HEK293 (cell line): ENCODE results near the gene CEP85L.

ENCODE experiments used
- CTCF ChIA-PET: fragments of 350-600 bp; formaldehyde crosslinking; extraction: SDS; loops from one replicate; lab custom pipeline; 2021; ENCODE audit warnings: antibody characterized with exemption; lab: Yijun Ruan, JAX
- POLR2A ChIA-PET: fragments of 300-600 bp; formaldehyde crosslinking; extraction: SDS; loops from one replicate; lab custom pipeline; 2020; ENCODE audit warnings: antibody characterized with exemption, inconsistent platforms; lab: Yijun Ruan, JAX
- H3K27ac ChIP-seq: fragments of 200-500 bp; sonication (Bioruptor generic); 2 replicates; pipeline ENCODE4 v1.5.1; 2014; ENCODE audit warnings: low read depth, low read length, control low read depth, inconsistent platforms; ENCODE audit errors: extremely low read depth
- H3K36me3 ChIP-seq, 2 experiments: fragments of 200-500 bp in 1 of 2; sonication (Bioruptor generic) in 1 of 2; 1 replicate in 1 of 2; 2 replicates in 1 of 2; pipeline ENCODE4 v1.5.1; 2014 to 2017; ENCODE audit warnings: inconsistent platforms in 2 of 2, low read length in 2 of 2; ENCODE audit not compliant: control insufficient read depth in 2 of 2, insufficient read depth in 1 of 2
- H3K4me1 ChIP-seq: fragments of 200-500 bp; sonication (Bioruptor generic); 2 replicates; pipeline ENCODE4 v1.5.1; 2014; ENCODE audit warnings: mild to moderate bottlenecking, low read length, inconsistent platforms; ENCODE audit not compliant: control insufficient read depth, insufficient read depth
- H3K4me3 ChIP-seq: 2 replicates; pipeline ENCODE4 v1.5.1; 2011; ENCODE audit warnings: low read depth, mild to moderate bottlenecking, control low read depth, low read length, moderate library complexity
- H3K9me3 ChIP-seq: fragments of 200-500 bp; sonication (Bioruptor generic); 2 replicates; pipeline ENCODE4 v1.5.1; 2014; ENCODE audit warnings: low read depth, low read length, inconsistent platforms; ENCODE audit not compliant: control insufficient read depth, insufficient read depth
- PRDM1 ChIP-seq: fragments of 450-650 bp; formaldehyde crosslinking; IDR thresholded peaks from 2 replicates; pipeline ENCODE4; 2016; ENCODE audit warnings: missing biosample characterization, missing genetic modification characterization
- SETDB1 ChIP-seq: IDR thresholded peaks from one replicate; pipeline ENCODE4 v1.6.1; 2017; ENCODE audit warnings: mild to moderate bottlenecking, low read length, moderate library complexity, mixed read lengths; ENCODE audit not compliant: insufficient read length
- TCF7L2 ChIP-seq: IDR thresholded peaks from 2 replicates; pipeline ENCODE4 v1.6.1; 2011; ENCODE audit warnings: low read depth, mild to moderate bottlenecking, inconsistent platforms, low read length, moderate library complexity, borderline replicate concordance
- ZBTB17 ChIP-seq: fragments of 450-650 bp; formaldehyde crosslinking; IDR thresholded peaks from 2 replicates; pipeline ENCODE4 v1.5.1; 2016; ENCODE audit warnings: missing biosample characterization, missing genetic modification characterization
- ZBTB21 ChIP-seq: fragments of 450-650 bp; formaldehyde crosslinking; IDR thresholded peaks from 2 replicates; pipeline ENCODE4 v1.5.1; 2017; ENCODE audit warnings: missing biosample characterization, missing genetic modification characterization
- ZFP69B ChIP-seq: fragments of 450-650 bp; formaldehyde crosslinking; IDR thresholded peaks from 2 replicates; pipeline ENCODE4 v1.5.1; 2016; ENCODE audit warnings: missing biosample characterization, missing genetic modification characterization
- ZNF132 ChIP-seq: fragments of 450-650 bp; formaldehyde crosslinking; IDR thresholded peaks from 2 replicates; pipeline ENCODE4 v1.5.1; 2017; ENCODE audit warnings: missing biosample characterization, missing genetic modification characterization, borderline replicate concordance
- ZNF2 ChIP-seq: fragments of 450-650 bp; formaldehyde crosslinking; IDR thresholded peaks from 2 replicates; pipeline ENCODE4 v1.5.1; 2016; ENCODE audit warnings: missing biosample characterization, missing genetic modification characterization
- ZNF239 ChIP-seq: fragments of 450-650 bp; formaldehyde crosslinking; IDR thresholded peaks from 2 replicates; pipeline ENCODE4 v1.5.1; 2016; ENCODE audit warnings: missing biosample characterization, missing genetic modification characterization
- ZNF335 ChIP-seq: fragments of 450-650 bp; formaldehyde crosslinking; conservative IDR thresholded peaks from 2 replicates; pipeline ENCODE4 v1.5.1; 2016; ENCODE audit warnings: missing biosample characterization, missing genetic modification characterization
- ZNF350 ChIP-seq: fragments of 450-650 bp; formaldehyde crosslinking; IDR thresholded peaks from 2 replicates; pipeline ENCODE4 v1.5.0; 2017; ENCODE audit warnings: missing biosample characterization, mild to moderate bottlenecking, missing genetic modification characterization
- ZNF514 ChIP-seq: fragments of 450-650 bp; formaldehyde crosslinking; IDR thresholded peaks from 2 replicates; pipeline ENCODE4 v1.5.1; 2016; ENCODE audit warnings: missing biosample characterization, missing genetic modification characterization
- ZNF558 ChIP-seq: fragments of 450-650 bp; formaldehyde crosslinking; IDR thresholded peaks from 2 replicates; pipeline ENCODE4 v1.5.1; 2016; ENCODE audit warnings: missing biosample characterization, missing genetic modification characterization
- ZNF610 ChIP-seq: fragments of 450-650 bp; formaldehyde crosslinking; IDR thresholded peaks from 2 replicates; pipeline ENCODE4 v1.5.1; 2016; ENCODE audit warnings: missing biosample characterization, missing genetic modification characterization, borderline replicate concordance
- ZNF660 ChIP-seq: fragments of 450-650 bp; IDR thresholded peaks from 2 replicates; pipeline ENCODE4 v1.5.1; 2018; ENCODE audit warnings: missing biosample characterization, mild to moderate bottlenecking, missing genetic modification characterization
- ZNF670 ChIP-seq: fragments of 450-650 bp; formaldehyde crosslinking; IDR thresholded peaks from 2 replicates; pipeline ENCODE4 v1.5.1; 2016; ENCODE audit warnings: missing biosample characterization, missing genetic modification characterization, low read depth
- ZNF677 ChIP-seq: fragments of 450-650 bp; IDR thresholded peaks from 2 replicates; pipeline ENCODE4 v1.5.0; 2018; ENCODE audit warnings: missing biosample characterization, mild to moderate bottlenecking, missing genetic modification characterization, moderate library complexity
- ZNF792 ChIP-seq: fragments of 450-650 bp; formaldehyde crosslinking; IDR thresholded peaks from 2 replicates; pipeline ENCODE4 v1.5.1; 2016; ENCODE audit warnings: missing biosample characterization, missing genetic modification characterization
- TF ChIP-seq, protein P1 (sequence below): fragments of 450-650 bp; formaldehyde crosslinking; IDR thresholded peaks from 2 replicates; pipeline ENCODE4 v1.5.1; 2016; ENCODE audit warnings: missing biosample characterization, missing genetic modification characterization
- TF ChIP-seq, protein P2 (sequence below): sonication (generic); formaldehyde crosslinking; IDR thresholded peaks from 2 replicates; pipeline ENCODE4 v1.8.1; 2022; ENCODE audit warnings: mild to moderate bottlenecking, moderate library complexity, missing genetic modification reagents
- TF ChIP-seq, protein P3 (sequence below): fragments of 450-650 bp; formaldehyde crosslinking; IDR thresholded peaks from 2 replicates; pipeline ENCODE4 v1.5.1; 2016; ENCODE audit warnings: missing biosample characterization, missing genetic modification characterization, low read depth
- TF ChIP-seq, protein P4 (sequence below): fragments of 450-650 bp; formaldehyde crosslinking; conservative IDR thresholded peaks from 2 replicates; pipeline ENCODE4 v1.5.1; 2016; ENCODE audit warnings: low read depth, missing biosample characterization, missing genetic modification characterization
- TF ChIP-seq, protein P5 (sequence below): fragments of 450-650 bp; formaldehyde crosslinking; IDR thresholded peaks from 2 replicates; pipeline ENCODE4 v1.5.1; 2016; ENCODE audit warnings: missing biosample characterization, missing genetic modification characterization, borderline replicate concordance
- TF ChIP-seq, protein P6 (sequence below): fragments of 450-650 bp; formaldehyde crosslinking; IDR thresholded peaks from 2 replicates; pipeline ENCODE4 v1.5.1; 2016; ENCODE audit warnings: missing biosample characterization, missing genetic modification characterization

CEP85L gene

DNA sequence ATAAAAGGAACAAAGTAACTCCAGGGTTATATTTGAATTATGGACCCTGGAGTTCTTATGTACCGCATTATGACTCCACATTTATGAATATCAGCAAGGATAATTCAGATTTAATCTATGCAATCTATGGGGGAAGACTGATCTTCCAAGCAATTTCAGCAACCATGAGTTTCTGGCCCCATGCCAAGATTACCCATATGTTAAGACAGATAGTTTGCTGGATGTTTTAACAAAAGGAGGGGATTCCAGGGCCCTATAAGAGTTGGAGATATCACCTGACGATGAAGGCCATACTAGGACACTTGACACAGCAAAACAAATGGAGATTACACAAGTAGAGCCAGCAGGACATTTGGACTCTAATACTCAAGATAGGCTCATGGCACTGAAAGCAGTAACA, 149.2 kb downstream of the CEP85L start (continued):
- TF ChIP-seq, protein P1, sequence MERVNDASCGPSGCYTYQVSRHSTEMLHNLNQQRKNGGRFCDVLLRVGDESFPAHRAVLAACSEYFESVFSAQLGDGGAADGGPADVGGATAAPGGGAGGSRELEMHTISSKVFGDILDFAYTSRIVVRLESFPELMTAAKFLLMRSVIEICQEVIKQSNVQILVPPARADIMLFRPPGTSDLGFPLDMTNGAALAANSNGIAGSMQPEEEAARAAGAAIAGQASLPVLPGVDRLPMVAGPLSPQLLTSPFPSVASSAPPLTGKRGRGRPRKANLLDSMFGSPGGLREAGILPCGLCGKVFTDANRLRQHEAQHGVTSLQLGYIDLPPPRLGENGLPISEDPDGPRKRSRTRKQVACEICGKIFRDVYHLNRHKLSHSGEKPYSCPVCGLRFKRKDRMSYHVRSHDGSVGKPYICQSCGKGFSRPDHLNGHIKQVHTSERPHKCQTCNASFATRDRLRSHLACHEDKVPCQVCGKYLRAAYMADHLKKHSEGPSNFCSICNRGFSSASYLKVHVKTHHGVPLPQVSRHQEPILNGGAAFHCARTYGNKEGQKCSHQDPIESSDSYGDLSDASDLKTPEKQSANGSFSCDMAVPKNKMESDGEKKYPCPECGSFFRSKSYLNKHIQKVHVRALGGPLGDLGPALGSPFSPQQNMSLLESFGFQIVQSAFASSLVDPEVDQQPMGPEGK (tag by site-specific recombination): no peak
- TF ChIP-seq ZNF350 (tag by site-specific recombination): peak; percentile 58; the same call in 1 of the 2 replicates
- 0 out of 2 replicates have a peak, but pooled peaks have one; percentile 12 for TF ChIP-seq ZNF660
- TF ChIP-seq ZNF2: no peak
- TF ChIP-seq, protein P2, sequence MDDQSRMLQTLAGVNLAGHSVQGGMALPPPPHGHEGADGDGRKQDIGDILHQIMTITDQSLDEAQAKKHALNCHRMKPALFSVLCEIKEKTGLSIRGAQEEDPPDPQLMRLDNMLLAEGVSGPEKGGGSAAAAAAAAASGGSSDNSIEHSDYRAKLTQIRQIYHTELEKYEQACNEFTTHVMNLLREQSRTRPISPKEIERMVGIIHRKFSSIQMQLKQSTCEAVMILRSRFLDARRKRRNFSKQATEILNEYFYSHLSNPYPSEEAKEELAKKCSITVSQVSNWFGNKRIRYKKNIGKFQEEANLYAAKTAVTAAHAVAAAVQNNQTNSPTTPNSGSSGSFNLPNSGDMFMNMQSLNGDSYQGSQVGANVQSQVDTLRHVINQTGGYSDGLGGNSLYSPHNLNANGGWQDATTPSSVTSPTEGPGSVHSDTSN: no peak

DNA sequence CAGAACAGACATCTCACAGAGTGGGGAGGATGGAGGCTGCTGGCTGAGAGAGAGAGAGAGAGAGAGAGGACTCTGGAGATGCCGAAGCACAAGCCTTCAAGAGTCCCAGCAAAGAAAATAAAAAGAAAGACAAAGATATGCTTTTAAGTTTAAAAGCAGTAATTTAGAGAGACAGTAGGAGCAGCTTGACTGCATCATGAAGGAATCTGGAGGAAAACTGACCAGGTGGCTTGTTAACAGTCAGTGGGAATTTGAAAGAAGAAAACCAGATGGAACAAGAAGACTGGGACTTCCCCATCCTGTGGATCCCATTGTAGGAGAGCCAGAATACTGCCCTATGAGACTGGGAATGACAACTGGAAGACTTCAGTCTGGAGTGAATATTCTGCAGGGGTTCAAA, 149.6 kb downstream of the CEP85L start:
- TF ChIP-seq ZBTB17: no peak
- no peak for TF ChIP-seq ZFP69B (tag by site-specific recombination)
- no peak for TF ChIP-seq ZNF132 (tag by site-specific recombination)
- no peak for TF ChIP-seq ZNF239
- no peak for TF ChIP-seq TCF7L2
- no peak for TF ChIP-seq PRDM1 (tag by site-specific recombination)
- no peak for TF ChIP-seq ZNF670 (tag by site-specific recombination)
- TF ChIP-seq, protein P3, sequence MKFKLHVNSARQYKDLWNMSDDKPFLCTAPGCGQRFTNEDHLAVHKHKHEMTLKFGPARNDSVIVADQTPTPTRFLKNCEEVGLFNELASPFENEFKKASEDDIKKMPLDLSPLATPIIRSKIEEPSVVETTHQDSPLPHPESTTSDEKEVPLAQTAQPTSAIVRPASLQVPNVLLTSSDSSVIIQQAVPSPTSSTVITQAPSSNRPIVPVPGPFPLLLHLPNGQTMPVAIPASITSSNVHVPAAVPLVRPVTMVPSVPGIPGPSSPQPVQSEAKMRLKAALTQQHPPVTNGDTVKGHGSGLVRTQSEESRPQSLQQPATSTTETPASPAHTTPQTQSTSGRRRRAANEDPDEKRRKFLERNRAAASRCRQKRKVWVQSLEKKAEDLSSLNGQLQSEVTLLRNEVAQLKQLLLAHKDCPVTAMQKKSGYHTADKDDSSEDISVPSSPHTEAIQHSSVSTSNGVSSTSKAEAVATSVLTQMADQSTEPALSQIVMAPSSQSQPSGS (tag by site-specific recombination): no peak
- no peak for TF ChIP-seq ZNF610
- no peak for TF ChIP-seq ZNF335 (tag by site-specific recombination)
- no peak for TF ChIP-seq ZBTB21 (tag by site-specific recombination)
- no peak for TF ChIP-seq ZNF677 (tag by site-specific recombination)
- TF ChIP-seq, protein P4, sequence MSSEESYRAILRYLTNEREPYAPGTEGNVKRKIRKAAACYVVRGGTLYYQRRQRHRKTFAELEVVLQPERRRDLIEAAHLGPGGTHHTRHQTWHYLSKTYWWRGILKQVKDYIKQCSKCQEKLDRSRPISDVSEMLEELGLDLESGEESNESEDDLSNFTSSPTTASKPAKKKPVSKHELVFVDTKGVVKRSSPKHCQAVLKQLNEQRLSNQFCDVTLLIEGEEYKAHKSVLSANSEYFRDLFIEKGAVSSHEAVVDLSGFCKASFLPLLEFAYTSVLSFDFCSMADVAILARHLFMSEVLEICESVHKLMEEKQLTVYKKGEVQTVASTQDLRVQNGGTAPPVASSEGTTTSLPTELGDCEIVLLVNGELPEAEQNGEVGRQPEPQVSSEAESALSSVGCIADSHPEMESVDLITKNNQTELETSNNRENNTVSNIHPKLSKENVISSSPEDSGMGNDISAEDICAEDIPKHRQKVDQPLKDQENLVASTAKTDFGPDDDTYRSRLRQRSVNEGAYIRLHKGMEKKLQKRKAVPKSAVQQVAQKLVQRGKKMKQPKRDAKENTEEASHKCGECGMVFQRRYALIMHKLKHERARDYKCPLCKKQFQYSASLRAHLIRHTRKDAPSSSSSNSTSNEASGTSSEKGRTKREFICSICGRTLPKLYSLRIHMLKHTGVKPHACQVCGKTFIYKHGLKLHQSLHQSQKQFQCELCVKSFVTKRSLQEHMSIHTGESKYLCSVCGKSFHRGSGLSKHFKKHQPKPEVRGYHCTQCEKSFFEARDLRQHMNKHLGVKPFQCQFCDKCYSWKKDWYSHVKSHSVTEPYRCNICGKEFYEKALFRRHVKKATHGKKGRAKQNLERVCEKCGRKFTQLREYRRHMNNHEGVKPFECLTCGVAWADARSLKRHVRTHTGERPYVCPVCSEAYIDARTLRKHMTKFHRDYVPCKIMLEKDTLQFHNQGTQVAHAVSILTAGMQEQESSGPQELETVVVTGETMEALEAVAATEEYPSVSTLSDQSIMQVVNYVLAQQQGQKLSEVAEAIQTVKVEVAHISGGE (tag by site-specific recombination): no peak
- no peak for TF ChIP-seq ZNF514 (tag by site-specific recombination)
- no peak for TF ChIP-seq SETDB1
- TF ChIP-seq ZNF792 (tag by site-specific recombination): no peak
- TF ChIP-seq, protein P5, sequence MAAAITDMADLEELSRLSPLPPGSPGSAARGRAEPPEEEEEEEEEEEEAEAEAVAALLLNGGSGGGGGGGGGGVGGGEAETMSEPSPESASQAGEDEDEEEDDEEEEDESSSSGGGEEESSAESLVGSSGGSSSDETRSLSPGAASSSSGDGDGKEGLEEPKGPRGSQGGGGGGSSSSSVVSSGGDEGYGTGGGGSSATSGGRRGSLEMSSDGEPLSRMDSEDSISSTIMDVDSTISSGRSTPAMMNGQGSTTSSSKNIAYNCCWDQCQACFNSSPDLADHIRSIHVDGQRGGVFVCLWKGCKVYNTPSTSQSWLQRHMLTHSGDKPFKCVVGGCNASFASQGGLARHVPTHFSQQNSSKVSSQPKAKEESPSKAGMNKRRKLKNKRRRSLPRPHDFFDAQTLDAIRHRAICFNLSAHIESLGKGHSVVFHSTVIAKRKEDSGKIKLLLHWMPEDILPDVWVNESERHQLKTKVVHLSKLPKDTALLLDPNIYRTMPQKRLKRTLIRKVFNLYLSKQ: no peak
- TF ChIP-seq, protein P6, sequence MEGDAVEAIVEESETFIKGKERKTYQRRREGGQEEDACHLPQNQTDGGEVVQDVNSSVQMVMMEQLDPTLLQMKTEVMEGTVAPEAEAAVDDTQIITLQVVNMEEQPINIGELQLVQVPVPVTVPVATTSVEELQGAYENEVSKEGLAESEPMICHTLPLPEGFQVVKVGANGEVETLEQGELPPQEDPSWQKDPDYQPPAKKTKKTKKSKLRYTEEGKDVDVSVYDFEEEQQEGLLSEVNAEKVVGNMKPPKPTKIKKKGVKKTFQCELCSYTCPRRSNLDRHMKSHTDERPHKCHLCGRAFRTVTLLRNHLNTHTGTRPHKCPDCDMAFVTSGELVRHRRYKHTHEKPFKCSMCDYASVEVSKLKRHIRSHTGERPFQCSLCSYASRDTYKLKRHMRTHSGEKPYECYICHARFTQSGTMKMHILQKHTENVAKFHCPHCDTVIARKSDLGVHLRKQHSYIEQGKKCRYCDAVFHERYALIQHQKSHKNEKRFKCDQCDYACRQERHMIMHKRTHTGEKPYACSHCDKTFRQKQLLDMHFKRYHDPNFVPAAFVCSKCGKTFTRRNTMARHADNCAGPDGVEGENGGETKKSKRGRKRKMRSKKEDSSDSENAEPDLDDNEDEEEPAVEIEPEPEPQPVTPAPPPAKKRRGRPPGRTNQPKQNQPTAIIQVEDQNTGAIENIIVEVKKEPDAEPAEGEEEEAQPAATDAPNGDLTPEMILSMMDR: no peak
- TF ChIP-seq ZNF558: no peak
- Histone ChIP-seq H3K36me3 (peaks cover 0 to 9% of the 10 kb centered on the region in 2 experiments; a peak in 2 of 3 replicates), H3K9me3 (no peaks in the 10 kb centered on the region), H3K4me1 (no peaks in the 10 kb centered on the region), H3K4me3 (no peak overlapping the region), H3K27ac (no peak overlapping the region)
- CTCF ChIA-PET: interaction anchor here (0.6 kb wide), 1 partner anchor 12 kb away, joined by 4 read pairs; no protein-coding TSS in a partner anchor
- POLR2A ChIA-PET: no interaction called here
